ENCODE data around the gene UBE2M. TPM values are rescaled to one million over a fixed set of nuclear protein-coding genes. Genes with fewer than 3 reads are reported as not detected.

UBE2M gene
- total and polyA plus RNA-seq, 8 donors = 22.0 to 33.0 (median 25.3) TPM

DNA sequence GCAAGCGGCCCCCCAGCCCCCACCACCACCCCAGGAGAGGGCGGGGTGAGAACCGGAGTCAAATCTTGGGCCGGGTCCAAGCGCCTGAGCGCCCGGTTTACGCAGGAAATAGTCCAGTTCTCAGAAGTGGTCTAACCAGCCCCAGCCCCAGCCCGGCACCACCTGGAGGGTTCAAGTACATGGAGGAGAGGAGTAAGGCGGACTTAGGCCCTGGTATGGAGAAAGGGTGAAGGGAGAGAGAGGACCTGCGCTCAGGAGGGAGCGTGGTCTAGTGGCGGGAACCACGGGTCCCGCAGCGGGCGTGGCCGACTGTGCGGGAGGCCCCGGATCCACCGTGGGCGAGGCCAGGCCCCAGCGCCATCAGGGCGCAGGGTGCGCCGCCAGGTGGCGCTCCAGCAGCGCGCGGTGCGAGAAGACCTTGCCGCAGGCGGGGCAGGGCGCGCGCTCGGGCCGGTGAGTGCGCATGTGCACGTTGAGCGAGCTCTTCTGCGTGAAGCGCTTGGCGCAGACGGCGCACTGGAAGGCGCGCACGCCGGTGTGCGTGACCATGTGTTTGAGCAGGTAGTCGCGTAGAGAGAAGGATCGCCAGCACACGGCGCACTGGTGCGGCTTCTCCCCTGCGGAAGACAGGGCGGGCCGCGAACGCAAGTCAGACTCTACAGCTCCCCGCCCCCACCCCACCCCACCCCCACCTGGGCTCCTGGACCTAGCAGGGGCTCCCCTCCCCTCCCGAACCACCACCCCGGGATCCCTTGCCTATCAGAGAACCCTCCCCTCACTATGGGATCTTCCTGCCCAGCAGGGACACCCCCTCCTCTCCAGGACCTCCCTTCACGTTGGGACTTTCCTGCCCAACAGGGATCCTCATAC lies 44.5 kb downstream of the UBE2M start:
- H3K9me3 ChIP-seq = no peaks in the 10 kb centered on the region
- TF ChIP-seq CTCF (IDR thresholded peaks at IDR 0.05) = peak; percentile 92 to 99 (median 95)
- intact Hi-C loops (cut with DNase I) = no loop called here
- 4 to 7% methylated on average over 60 to 65 of the region's 66 CpGs for WGBS, 2 donors
- FAIRE-seq (no peak), ATAC-seq (peak; percentile 90 to 95 (median 92)), DNase-seq (peak; percentile 84 to 98 (median 93))
- no peaks in the 10 kb centered on the region for H3K27me3 ChIP-seq
- H3K27ac ChIP-seq = peak overlapping the region; percentile 24 to 60 (median 50)
- peak overlapping the region; percentile 6 to 53 (median 22) for H3K4me3 ChIP-seq
- H3K4me1 ChIP-seq = peaks cover 8 to 13% (median 9%) of the 10 kb centered on the region in 3 donors
- peaks cover 0 to 8% (median 0%) of the 10 kb centered on the region in 3 donors for H3K36me3 ChIP-seq

DNA sequence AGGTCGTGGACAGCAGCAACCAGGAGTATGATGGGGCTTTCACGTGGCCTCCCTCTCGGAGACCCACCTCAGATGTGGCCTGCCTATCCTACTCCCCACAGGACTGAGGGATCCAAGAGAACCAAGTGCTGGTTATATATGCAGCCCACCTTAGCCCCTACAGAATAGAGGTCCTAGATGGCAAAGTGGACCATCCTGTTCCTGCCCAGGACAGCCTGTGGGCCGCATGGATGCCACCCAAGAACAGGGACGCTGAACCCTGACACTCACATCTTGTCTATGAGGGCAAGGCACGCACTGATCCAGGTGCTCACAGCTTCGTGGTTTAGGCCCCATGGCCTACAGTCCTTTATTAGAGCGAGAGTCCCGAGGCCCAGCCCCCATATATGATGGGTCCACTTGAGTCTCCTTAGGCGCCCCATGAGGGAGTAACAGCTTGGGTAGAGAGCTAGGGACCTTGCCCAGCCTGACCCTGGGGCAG lies 45.2 kb downstream of the UBE2M start:
- no peaks in the 10 kb centered on the region for H3K27me3 ChIP-seq

DNA sequence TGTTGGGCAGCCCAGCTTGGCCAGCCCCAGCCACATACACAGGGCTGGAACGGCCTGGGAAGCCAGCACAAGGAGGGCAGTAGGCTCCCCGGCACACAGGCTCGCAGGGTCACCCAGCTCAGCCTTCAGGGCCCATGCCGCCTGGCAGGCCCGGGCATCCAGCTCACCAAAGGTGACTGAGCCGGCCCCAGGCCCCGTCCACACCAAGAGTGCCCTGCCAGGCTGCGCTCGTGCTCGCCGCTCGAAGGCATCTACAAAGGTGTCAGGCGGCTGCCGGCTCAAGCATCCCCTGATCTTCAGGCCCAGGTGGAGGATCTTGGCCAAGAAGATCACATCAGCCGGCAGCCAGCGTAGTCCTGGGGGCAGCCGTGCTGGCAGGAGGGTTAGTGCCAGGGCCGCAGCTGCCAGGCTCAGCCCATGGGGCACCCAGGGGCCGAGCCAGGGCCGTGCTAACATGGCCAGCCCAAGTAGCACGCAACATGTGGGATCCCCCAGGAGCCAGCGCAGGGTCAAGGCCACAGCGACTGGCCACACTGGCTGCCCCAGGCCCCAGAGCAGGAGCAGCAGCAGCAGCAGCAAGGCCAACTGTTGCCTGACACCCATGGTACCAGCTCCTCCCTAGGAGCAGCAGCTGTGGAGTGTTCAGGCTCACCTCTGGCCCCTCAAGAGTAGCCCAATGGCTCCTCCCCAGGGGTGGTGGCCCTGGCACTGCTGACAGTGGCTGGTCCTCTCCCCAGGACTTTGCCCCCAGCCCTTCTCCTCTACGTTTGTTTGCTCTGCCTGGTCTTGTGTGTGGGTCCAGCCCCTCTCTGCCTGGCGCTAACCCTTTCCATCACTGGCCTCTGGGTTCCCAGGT lies 46.8 kb downstream of the UBE2M start, which contains the start of gene SLC27A5:
Gene SLC27A5, minus strand, starts transcription at position 640 of the 856 bp plus-strand sequence. Its CDS starts 37 bp downstream, at position 603.
- no peak within 1 kb of the TSS for H3K27ac ChIP-seq
- ATAC-seq (no peak), DNase-seq (peak in 2 of 6 donors; percentile 7 to 76), FAIRE-seq (no peak)
- 75 to 83% methylated on average over 25 of the region's 25 CpGs for whole genome bisulfite sequencing, 2 donors
- intact Hi-C loops (cut with DNase I) = no loop called here
- H3K27me3 ChIP-seq = no peaks in the 10 kb centered on the region
- TF ChIP-seq CTCF (IDR thresholded peaks at IDR 0.05) = no peak
- peaks cover 0 to under 1% (median 0%) of the 10 kb centered on the region in 3 donors for H3K36me3 ChIP-seq
- H3K4me3 ChIP-seq = no peak within 1 kb of the TSS
- H3K4me1 ChIP-seq = peaks cover 0 to 7% (median 0%) of the 10 kb centered on the region in 3 donors
- no peaks in the 10 kb centered on the region for H3K9me3 ChIP-seq

More for the DNA sequence above, 45.2 kb downstream of the UBE2M start:
- FAIRE-seq (no peak), DNase-seq (peak in 1 of 6 donors; percentile 80), ATAC-seq (peak in 2 of 4 donors; percentile 3 to 13)
- 77 to 84% methylated on average over 10 of the region's 10 CpGs for WGBS, 2 donors
- Histone ChIP-seq H3K27ac (peak overlapping the region; percentile 24 to 60 (median 50)), H3K9me3 (no peaks in the 10 kb centered on the region), H3K36me3 (peaks cover 0 to 8% (median 0%) of the 10 kb centered on the region in 3 donors), H3K4me1 (peaks cover 4 to 9% (median 7%) of the 10 kb centered on the region in 3 donors), H3K4me3 (peak overlapping the region in 1 of 4 donors; percentile 53)
- no peak for TF ChIP-seq CTCF (IDR thresholded peaks at IDR 0.05)
- intact Hi-C loops (cut with DNase I) = no loop called here

DNA sequence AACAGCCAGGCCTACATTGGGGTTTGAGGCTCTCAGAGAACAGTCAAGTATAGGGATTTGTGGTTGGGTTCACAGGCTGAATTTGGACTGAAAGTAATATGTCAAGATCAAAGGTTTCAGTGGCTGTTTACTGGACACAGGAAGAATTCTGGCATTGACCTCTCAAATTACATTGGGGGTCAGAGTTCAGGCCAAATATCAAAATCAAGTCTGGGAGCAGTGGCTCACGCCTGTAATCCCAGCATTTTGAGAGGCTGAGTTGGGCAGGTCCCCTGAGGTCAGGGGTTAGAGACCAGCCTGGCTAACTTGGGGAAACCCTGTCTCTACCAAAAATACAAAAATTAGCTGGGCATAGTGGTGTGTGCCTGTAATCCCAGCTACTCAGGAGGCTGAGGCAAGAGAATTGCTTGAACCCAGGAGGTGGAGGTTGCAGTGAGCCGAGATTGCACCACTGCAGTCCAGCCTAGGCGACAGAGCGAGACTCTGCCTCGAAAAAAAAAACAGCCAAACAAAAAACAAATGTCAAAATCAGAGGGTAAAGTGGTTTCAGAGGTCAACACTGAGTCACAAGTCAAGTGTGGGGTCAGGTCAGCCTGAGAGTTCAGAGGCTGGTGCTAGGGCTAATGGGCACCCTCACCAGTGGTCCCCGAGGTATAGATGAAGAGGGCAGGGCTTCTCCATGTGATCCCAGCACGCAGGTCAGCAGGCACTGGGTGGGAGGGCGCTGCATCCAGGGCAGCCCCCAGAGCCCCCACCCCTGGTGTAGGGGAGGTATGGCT lies 48.1 kb downstream of the UBE2M start:
- Histone ChIP-seq H3K4me1 (peaks cover 0 to 7% (median 0%) of the 10 kb centered on the region in 3 donors), H3K9me3 (no peaks in the 10 kb centered on the region), H3K27ac (no peak overlapping the region), H3K27me3 (no peaks in the 10 kb centered on the region), H3K36me3 (no peaks in the 10 kb centered on the region), H3K4me3 (no peak overlapping the region)
- no peak for ATAC-seq
- FAIRE-seq = no peak
- TF ChIP-seq CTCF (IDR thresholded peaks at IDR 0.05) = no peak
- intact Hi-C loops (cut with DNase I) = no loop called here
- 79 to 85% methylated on average over 8 of the region's 8 CpGs for WGBS, 2 donors
- no peak for DNase-seq
